Stomach (tissue), 4 donors: ENCODE results near the gene CAPNS2.

Experiments used
- CTCF ChIP-seq, 7 experiments: fragments of 450-650 bp in 4 of 7; fragments of 200-600 bp in 3 of 7; sonication (generic) in 3 of 7; IDR thresholded peaks; one replicate each; pipeline ENCODE4 v1.5.1; 2016 to 2019; ENCODE audit warnings: antibody characterized with exemption in 7 of 7, control low read depth in 2 of 7, mild to moderate bottlenecking in 1 of 7
- EP300 ChIP-seq: sonication (generic); formaldehyde crosslinking; IDR thresholded peaks from one replicate; pipeline ENCODE4 v1.6.1; 2017; ENCODE audit warnings: antibody characterized with exemption
- POLR2A ChIP-seq, 4 donors: fragments of 450-650 bp; IDR thresholded peaks; one replicate each; pipeline ENCODE4 v1.6.1; 2016; ENCODE audit warnings: antibody characterized with exemption in 4 of 4, control low read depth in 2 of 4, mild to moderate bottlenecking in 1 of 4, moderate library complexity in 1 of 4

- TF ChIP-seq CTCF (IDR thresholded peaks at IDR 0.05) (no peak), EP300 (no peak), POLR2A (IDR thresholded peaks at IDR 0.05) (no peak)
These were observed 2.7 kb upstream of the CAPNS2 start for GRCh38 chr16:55563797-55564196.
